ENCODE results near the gene XAB2. TPM values are rescaled to one million over a fixed set of nuclear protein-coding genes. Genes with fewer than 3 reads are reported as not detected.

Gene XAB2
- total RNA-seq, 1 donor from 2014 or later, result 24.4 TPM

DNA sequence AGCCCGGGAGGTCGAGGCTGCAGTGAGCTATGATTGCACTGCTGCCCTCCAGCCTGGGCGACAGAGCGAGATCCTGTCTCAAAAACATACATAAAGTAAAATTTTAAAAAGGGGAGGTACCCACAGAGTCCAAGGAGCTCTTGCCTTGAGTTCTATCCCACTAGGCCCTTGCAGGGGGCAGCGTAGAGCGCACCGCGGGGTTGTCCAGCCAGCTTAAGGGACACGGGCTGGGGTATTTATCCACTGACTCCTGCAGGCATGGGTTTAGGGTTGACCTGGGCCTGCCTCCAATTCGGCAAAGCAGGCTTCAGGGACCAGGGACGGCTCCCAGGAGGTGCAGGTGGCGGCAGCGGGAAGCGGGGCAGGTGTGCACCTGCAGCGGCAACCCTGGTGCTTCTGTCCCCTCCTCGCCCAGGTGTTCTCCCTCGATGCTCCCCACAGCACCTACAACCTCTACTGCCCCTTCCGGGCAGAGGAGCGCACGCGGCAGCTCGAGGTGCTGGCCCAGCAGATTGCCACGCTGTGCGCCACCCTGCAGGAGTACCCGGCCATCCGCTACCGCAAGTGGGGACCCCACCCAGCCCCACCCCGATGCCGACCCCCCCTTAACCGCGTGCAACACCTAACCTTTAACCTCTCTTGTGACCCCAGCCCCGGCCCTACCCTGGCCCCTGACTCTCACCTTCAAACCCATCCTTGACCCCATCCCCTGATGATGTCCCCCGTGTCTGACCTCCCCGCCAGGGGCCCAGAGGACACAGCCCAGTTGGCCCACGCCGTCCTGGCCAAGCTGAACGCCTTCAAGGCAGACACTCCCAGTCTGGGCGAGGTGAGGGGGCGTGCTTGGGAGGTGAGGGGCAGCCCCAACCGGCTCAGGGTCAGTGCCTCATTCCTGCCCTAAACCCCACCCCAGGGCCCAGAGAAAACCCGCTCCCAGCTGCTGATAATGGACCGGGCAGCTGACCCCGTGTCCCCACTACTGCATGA is 12.2 kb upstream of the XAB2 start:
- Histone ChIP-seq H3K27me3 (ENCODE audit: low read depth) (peaks cover 42% of the 10 kb centered on the region), H3K4me3 (no peak overlapping the region)

DNA sequence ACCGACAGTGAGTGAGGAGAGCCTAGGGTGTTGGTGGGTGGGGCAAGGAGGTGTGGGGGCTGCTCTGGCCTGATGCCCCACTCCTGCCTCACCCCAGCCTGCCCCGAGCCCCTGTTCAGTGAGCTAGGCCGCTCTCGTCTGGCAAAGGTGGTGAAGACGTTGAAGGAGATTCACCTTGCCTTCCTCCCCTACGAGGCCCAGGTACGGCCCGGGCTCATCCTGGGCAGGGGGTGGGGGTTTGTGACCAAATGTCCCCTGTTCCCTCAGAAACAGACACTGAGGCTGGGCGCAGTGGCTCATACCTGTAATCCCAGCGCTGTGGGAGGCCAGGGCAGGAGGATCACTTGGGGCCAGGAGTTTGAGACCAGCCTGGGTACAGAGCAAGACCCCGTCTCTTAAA is 11.5 kb upstream of the XAB2 start:
- H3K4me3 ChIP-seq, result no peak overlapping the region

More for the DNA sequence above, 12.2 kb upstream of the XAB2 start:
- H3K9me3 ChIP-seq (replicated peaks), result no peaks in the 10 kb centered on the region
- TF ChIP-seq, protein P1, sequence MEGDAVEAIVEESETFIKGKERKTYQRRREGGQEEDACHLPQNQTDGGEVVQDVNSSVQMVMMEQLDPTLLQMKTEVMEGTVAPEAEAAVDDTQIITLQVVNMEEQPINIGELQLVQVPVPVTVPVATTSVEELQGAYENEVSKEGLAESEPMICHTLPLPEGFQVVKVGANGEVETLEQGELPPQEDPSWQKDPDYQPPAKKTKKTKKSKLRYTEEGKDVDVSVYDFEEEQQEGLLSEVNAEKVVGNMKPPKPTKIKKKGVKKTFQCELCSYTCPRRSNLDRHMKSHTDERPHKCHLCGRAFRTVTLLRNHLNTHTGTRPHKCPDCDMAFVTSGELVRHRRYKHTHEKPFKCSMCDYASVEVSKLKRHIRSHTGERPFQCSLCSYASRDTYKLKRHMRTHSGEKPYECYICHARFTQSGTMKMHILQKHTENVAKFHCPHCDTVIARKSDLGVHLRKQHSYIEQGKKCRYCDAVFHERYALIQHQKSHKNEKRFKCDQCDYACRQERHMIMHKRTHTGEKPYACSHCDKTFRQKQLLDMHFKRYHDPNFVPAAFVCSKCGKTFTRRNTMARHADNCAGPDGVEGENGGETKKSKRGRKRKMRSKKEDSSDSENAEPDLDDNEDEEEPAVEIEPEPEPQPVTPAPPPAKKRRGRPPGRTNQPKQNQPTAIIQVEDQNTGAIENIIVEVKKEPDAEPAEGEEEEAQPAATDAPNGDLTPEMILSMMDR (IDR thresholded peaks at IDR 0.05; ENCODE audit: borderline replicate concordance), result no peak
- no peaks in the 10 kb centered on the region for H3K36me3 ChIP-seq
- peaks cover 5% of the 10 kb centered on the region for H3K4me1 ChIP-seq
- H3K27ac ChIP-seq (replicated peaks), result no peak overlapping the region
- DNase-seq, result no peak
- intact Hi-C loops (cut with micrococcal nuclease), result no loop called here

DNA sequence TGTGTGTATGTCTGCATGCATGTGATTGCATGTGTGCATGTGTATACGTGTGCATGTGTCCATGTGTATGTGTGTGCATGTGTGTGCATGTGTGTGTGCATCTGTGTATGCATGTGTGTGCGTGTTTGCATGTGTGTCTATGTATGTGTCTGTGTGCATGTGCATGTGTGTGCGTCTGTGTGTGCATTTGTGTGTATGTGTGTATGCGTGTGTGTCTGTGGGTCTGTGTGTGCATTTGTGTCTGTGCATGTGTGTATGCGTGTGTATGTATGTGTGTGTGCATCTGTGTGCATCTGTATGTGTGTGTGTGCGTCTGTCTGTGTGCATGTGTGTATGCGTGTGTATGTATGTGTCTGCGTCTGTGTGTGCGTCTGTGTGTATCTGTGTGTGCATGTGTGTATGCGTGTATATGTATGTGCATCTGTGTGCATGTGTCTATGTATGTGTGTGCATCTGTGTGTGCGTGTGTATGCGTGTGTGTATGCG is 10.6 kb upstream of the XAB2 start:
- intact Hi-C loops (cut with micrococcal nuclease), result no loop called here
- Histone ChIP-seq H3K9me3 (replicated peaks) (no peaks in the 10 kb centered on the region), H3K27ac (replicated peaks) (no peak overlapping the region), H3K4me1 (peaks cover 22% of the 10 kb centered on the region), H3K36me3 (no peaks in the 10 kb centered on the region), H3K27me3 (ENCODE audit: low read depth) (peaks cover 45% of the 10 kb centered on the region), H3K4me3 (no peak overlapping the region)
- TF ChIP-seq, protein P1 (IDR thresholded peaks at IDR 0.05; ENCODE audit: borderline replicate concordance), result no peak
- DNase-seq, result no peak

More for the DNA sequence above, 11.5 kb upstream of the XAB2 start:
- Histone ChIP-seq H3K36me3 (no peaks in the 10 kb centered on the region), H3K27me3 (ENCODE audit: low read depth) (peaks cover 44% of the 10 kb centered on the region), H3K4me1 (peaks cover 13% of the 10 kb centered on the region), H3K9me3 (replicated peaks) (no peaks in the 10 kb centered on the region), H3K27ac (replicated peaks) (no peak overlapping the region)
- intact Hi-C loops (cut with micrococcal nuclease), result no loop called here
- DNase-seq, result no peak
- TF ChIP-seq, protein P1 (IDR thresholded peaks at IDR 0.05; ENCODE audit: borderline replicate concordance), result no peak

DNA sequence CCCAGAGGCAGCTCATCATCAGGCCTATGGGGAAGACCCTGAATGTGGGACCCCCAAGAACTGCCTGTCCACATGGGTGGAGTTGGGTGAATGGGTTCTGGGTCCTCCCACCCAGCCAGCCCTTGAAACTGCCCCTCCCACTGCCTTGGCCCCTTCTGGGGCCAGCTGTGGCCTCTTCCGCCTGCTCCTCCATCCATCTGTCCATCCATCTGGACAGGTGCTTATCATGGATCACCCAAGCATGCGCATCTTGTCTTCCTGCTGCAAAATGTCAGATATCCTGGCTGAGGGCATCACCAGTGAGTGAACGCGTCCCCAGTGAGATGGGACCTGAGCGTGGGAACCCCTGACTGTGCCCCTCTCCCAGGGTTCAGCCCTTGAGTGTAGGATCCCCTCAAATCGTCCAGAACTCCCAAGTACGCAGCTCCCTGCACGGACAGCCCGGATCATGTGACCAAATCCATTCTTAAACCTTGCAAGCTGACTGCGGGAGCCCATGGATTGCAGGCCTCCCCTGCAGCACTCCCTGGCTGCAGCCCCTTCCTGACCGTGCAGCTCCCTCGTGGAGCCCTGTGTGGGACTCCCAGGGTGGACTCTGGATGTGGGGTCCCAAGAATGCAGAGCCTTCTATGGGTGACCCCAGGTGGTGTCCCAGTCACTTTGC is 9.6 kb upstream of the XAB2 start:
- H3K27me3 ChIP-seq (ENCODE audit: low read depth), result peaks cover 40% of the 10 kb centered on the region
- intact Hi-C loops (cut with micrococcal nuclease), result no loop called here
- TF ChIP-seq, protein P1 (IDR thresholded peaks at IDR 0.05; ENCODE audit: borderline replicate concordance), result no peak

DNA sequence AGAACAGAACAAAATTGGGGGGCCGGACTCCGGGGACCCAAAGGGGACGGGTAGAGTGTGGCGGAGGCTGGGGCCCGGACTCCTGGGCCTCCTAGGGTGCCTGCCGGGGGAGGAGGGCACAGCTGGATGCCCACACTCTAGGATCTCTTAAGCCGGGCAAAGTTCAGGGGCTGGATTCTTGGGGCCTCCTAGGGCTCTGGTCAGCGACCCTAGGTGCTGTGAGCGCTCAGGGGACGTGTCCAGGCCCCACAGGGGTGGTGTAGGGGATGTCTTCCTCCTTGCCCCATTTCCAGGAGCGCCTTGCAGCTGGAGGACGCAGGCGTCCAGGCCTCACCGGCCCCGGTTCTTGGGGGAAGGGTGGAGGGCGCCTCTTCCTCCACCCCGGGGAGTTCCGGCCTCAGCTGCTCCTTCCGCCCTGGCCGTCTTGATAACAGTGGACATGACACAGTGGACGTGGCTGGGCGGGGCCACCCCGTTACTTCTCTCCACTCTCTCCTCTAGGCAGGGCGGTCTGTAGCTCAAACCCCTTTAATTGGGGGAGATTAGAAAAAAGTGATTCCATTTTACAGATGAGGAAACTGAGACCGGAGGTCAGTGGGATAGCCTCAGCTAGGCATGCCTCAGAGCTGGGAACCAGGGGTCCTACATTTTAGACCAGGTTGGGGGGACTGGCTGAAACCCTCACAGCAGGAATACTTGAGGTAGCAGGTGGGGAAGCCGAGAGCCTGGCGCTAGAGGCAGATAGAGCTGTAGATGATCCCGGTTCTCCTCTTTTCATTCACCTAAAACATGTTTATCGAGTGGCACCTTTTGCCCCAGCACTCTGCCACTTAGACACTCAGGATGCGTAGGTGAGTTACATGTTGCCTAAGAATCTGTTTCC is 8.3 kb upstream of the XAB2 start:
- Histone ChIP-seq H3K27ac (replicated peaks) (peak overlapping the region; percentile 52), H3K9me3 (replicated peaks) (no peaks in the 10 kb centered on the region), H3K36me3 (peaks cover 3% of the 10 kb centered on the region), H3K27me3 (ENCODE audit: low read depth) (peaks cover 36% of the 10 kb centered on the region), H3K4me3 (peak overlapping the region; percentile 56), H3K4me1 (peaks cover 27% of the 10 kb centered on the region)
- TF ChIP-seq, protein P1 (IDR thresholded peaks at IDR 0.05; ENCODE audit: borderline replicate concordance), result no peak
- intact Hi-C loops (cut with micrococcal nuclease), result no loop called here
- peak; percentile 51 for DNase-seq

More for the DNA sequence above, 9.6 kb upstream of the XAB2 start:
- no peak for DNase-seq
- no peaks in the 10 kb centered on the region for H3K36me3 ChIP-seq
- H3K9me3 ChIP-seq (replicated peaks), result no peaks in the 10 kb centered on the region
- no peak overlapping the region for H3K27ac ChIP-seq (replicated peaks)
- peaks cover 27% of the 10 kb centered on the region for H3K4me1 ChIP-seq
- no peak overlapping the region for H3K4me3 ChIP-seq
